NCI-H1694 treated with DMSO at 0.1 percent for 48 hours (cell line): ENCODE data around the gene DKKL1.
"Not testable (repeated sequence)": the region's sequence is repeated elsewhere in the genome, so short reads cannot be mapped to it uniquely, and the experiment has no call there.

Source experiments
- DNase-seq: peaks from one replicate; lab custom pipeline; 2025; lab: John Stamatoyannopoulos, UW

Gene DKKL1

GRCh38 chr19:49363268-49364082 is at the start of gene DKKL1:
DKKL1 (plus strand) TSS chr19:49363877; CDS start chr19:49363999, 122 bp downstream.
- no peak for DNase-seq

GRCh38 chr19:49315111-49315510 is 48.6 kb upstream of the DKKL1 start:
- DNase-seq, result no peak

GRCh38 chr19:49316284-49316683 is 47.4 kb upstream of the DKKL1 start:
- no peak for DNase-seq

- no peak for DNase-seq
Measured at GRCh38 chr19:49318296-49318695, 45.4 kb upstream of the DKKL1 start.

GRCh38 chr19:49324801-49325576 is 38.7 kb upstream of the DKKL1 start, which contains the start of gene SLC6A16:
SLC6A16 (minus strand) TSS chr19:49325191; CDS start chr19:49311347, 13,844 bp downstream.
- no peak for DNase-seq

- not testable (repeated sequence) for DNase-seq
Measured at GRCh38 chr19:49325756-49326155, 37.9 kb upstream of the DKKL1 start.

- no peak for DNase-seq
Measured at GRCh38 chr19:49326165-49326704, 37.4 kb upstream of the DKKL1 start.

- peak; percentile 10 for DNase-seq
Measured at GRCh38 chr19:49327878-49328544, 35.7 kb upstream of the DKKL1 start.

GRCh38 chr19:49328741-49329140 is 34.9 kb upstream of the DKKL1 start:
- DNase-seq, result no peak

GRCh38 chr19:49331187-49331586 is 32.5 kb upstream of the DKKL1 start:
- not testable (repeated sequence) for DNase-seq

GRCh38 chr19:49331616-49332055 is 32.0 kb upstream of the DKKL1 start:
- peak; percentile 16 for DNase-seq

GRCh38 chr19:49332691-49333417 is 30.8 kb upstream of the DKKL1 start:
- not testable (repeated sequence) for DNase-seq

- DNase-seq, result no peak
Measured at GRCh38 chr19:49333418-49333805, 30.3 kb upstream of the DKKL1 start.

GRCh38 chr19:49333811-49334288 is 29.8 kb upstream of the DKKL1 start:
- DNase-seq, result no peak

- DNase-seq, result no peak
Measured at GRCh38 chr19:49335071-49335783, 28.4 kb upstream of the DKKL1 start, which contains the start of gene CD37. CD37 (plus strand) TSS chr19:49335406; CDS start chr19:49335541, 135 bp downstream.

- no peak for DNase-seq
Measured at GRCh38 chr19:49335784-49336481, 27.7 kb upstream of the DKKL1 start.

- DNase-seq, result no peak
Measured at GRCh38 chr19:49336482-49337266, 27.0 kb upstream of the DKKL1 start.

GRCh38 chr19:49337267-49338022 is 26.2 kb upstream of the DKKL1 start:
- no peak for DNase-seq
